ENCODE results near the gene TSPEAR.

TSPEAR gene

GRCh38 chr21:44478124-44478800 is 233.1 kb downstream of the TSPEAR start:
- no peak for DNase-seq

GRCh38 chr21:44477712-44478111 is 233.7 kb downstream of the TSPEAR start:
- DNase-seq: no peak

GRCh38 chr21:44477131-44477530 is 234.2 kb downstream of the TSPEAR start:
- no peak for DNase-seq

- DNase-seq: no peak
Measured at GRCh38 chr21:44475266-44475845, 236.0 kb downstream of the TSPEAR start.

- no peak for DNase-seq
Measured at GRCh38 chr21:44473915-44474555, 237.3 kb downstream of the TSPEAR start.

- DNase-seq: no peak
Measured at GRCh38 chr21:44471996-44472395, 239.4 kb downstream of the TSPEAR start.

GRCh38 chr21:44471341-44471740 is 240.0 kb downstream of the TSPEAR start:
- no peak for DNase-seq

GRCh38 chr21:44467859-44468195 is 243.5 kb downstream of the TSPEAR start:
- no peak for DNase-seq

GRCh38 chr21:44466996-44467858 is 244.1 kb downstream of the TSPEAR start:
- DNase-seq: no peak

GRCh38 chr21:44466351-44466954 is 244.9 kb downstream of the TSPEAR start:
- peak; percentile 30 for DNase-seq

GRCh38 chr21:44464351-44464750 is 247.0 kb downstream of the TSPEAR start:
- DNase-seq: no peak

GRCh38 chr21:44463724-44464123 is 247.6 kb downstream of the TSPEAR start:
- DNase-seq: no peak

- DNase-seq: no peak
Measured at GRCh38 chr21:44462834-44463200, 248.6 kb downstream of the TSPEAR start.

GRCh38 chr21:44462086-44462833 is 249.1 kb downstream of the TSPEAR start:
- DNase-seq: peak; percentile 19

GRCh38 chr21:44461464-44462001 is 249.8 kb downstream of the TSPEAR start:
- DNase-seq: peak; percentile 68

GRCh38 chr21:44461005-44461404 is 250.4 kb downstream of the TSPEAR start:
- no peak for DNase-seq

GRCh38 chr21:44460441-44460755 is 251.0 kb downstream of the TSPEAR start:
- no peak for DNase-seq

GRCh38 chr21:44459712-44460440 is 251.5 kb downstream of the TSPEAR start:
- DNase-seq: no peak

- DNase-seq: no peak
Measured at GRCh38 chr21:44458971-44459711, 252.2 kb downstream of the TSPEAR start.

GRCh38 chr21:44456915-44457736 is 254.2 kb downstream of the TSPEAR start:
- no peak for DNase-seq
